Astrocyte (in vitro differentiated cells and primary cell): ENCODE measurements around the gene OR52E4. TPM values are rescaled to one million over a fixed set of nuclear protein-coding genes. Genes with fewer than 3 reads are reported as not detected.

Experiments used
- DNase-seq: peaks from one replicate; pipeline ENCODE4 v3.0.0-alpha.2; 2010; ENCODE audit warnings: low read depth
- FAIRE-seq: peaks from 2 replicates; lab custom pipeline; 2011; peaks lifted over from hg19 to GRCh38; lab: Jason Lieb, UNC
- H2AFZ ChIP-seq: 2 replicates; pipeline ENCODE4 v1.6.0; 2012; ENCODE audit warnings: low read depth, low read length, inconsistent platforms
- H3K27ac ChIP-seq: 2 replicates; pipeline ENCODE4 v1.5.1; 2011; ENCODE audit warnings: low read depth, low read length, inconsistent platforms
- H3K27me3 ChIP-seq: 2 replicates; pipeline ENCODE4 v1.6.0; 2011; ENCODE audit warnings: low read length, inconsistent platforms; ENCODE audit not compliant: insufficient read depth
- H3K36me3 ChIP-seq: 2 replicates; pipeline ENCODE4 v1.5.1; 2011; ENCODE audit warnings: low read length, inconsistent platforms; ENCODE audit not compliant: insufficient read depth
- H3K4me1 ChIP-seq: 2 replicates; pipeline ENCODE4 v1.5.1; 2011; ENCODE audit warnings: low read length, inconsistent platforms; ENCODE audit not compliant: insufficient read depth
- H3K4me2 ChIP-seq: 2 replicates; pipeline ENCODE4 v1.6.0; 2012; ENCODE audit warnings: low read length, inconsistent platforms
- H3K4me3 ChIP-seq: 2 replicates; pipeline ENCODE4 v1.5.1; 2011; ENCODE audit warnings: low read depth, mild to moderate bottlenecking, low read length, inconsistent platforms; ENCODE audit not compliant: insufficient read depth
- H3K79me2 ChIP-seq: 2 replicates; pipeline ENCODE4 v1.6.0; 2012; ENCODE audit warnings: mild to moderate bottlenecking, low read length, inconsistent platforms; ENCODE audit not compliant: insufficient read depth
- H3K9ac ChIP-seq: 2 replicates; pipeline ENCODE4 v1.6.0; 2012; ENCODE audit warnings: mild to moderate bottlenecking, low read length, inconsistent platforms
- H3K9me3 ChIP-seq: 2 replicates; pipeline ENCODE4 v1.5.1; 2012; ENCODE audit warnings: low read depth, mild to moderate bottlenecking, low read length, inconsistent platforms; ENCODE audit not compliant: insufficient read depth
- H4K20me1 ChIP-seq: 2 replicates; pipeline ENCODE4 v1.6.0; 2012; ENCODE audit warnings: low read length, inconsistent platforms; ENCODE audit not compliant: insufficient read depth
- H3K27ac Mint-ChIP-seq: one replicate; pipeline ENCODE4 v1.8.0; 2021; ENCODE audit warnings: mild to moderate bottlenecking, mixed read lengths; ENCODE audit not compliant: unreplicated experiment
- H3K27me3 Mint-ChIP-seq: one replicate; pipeline ENCODE4 v1.8.0; 2021; ENCODE audit warnings: low read depth, mixed read lengths; ENCODE audit not compliant: unreplicated experiment
- H3K36me3 Mint-ChIP-seq: one replicate; pipeline ENCODE4 v1.8.0; 2021; ENCODE audit warnings: low read depth, mixed read lengths; ENCODE audit not compliant: unreplicated experiment
- H3K4me1 Mint-ChIP-seq: one replicate; pipeline ENCODE4 v1.8.0; 2021; ENCODE audit warnings: low read depth, mixed read lengths; ENCODE audit not compliant: unreplicated experiment
- H3K4me3 Mint-ChIP-seq: one replicate; pipeline ENCODE4 v1.8.0; 2021; ENCODE audit warnings: mild to moderate bottlenecking, moderate library complexity, mixed read lengths; ENCODE audit not compliant: unreplicated experiment
- H3K9me3 Mint-ChIP-seq: one replicate; pipeline ENCODE4 v1.8.0; 2021; ENCODE audit warnings: mild to moderate bottlenecking, mixed read lengths; ENCODE audit not compliant: unreplicated experiment
- CTCF ChIP-seq: IDR thresholded peaks from 2 replicates; pipeline ENCODE4 v1.5.1; 2011; ENCODE audit warnings: low read depth, mild to moderate bottlenecking, inconsistent platforms, low read length, moderate library complexity; ENCODE audit not compliant: insufficient read depth
- EZH2 ChIP-seq: IDR thresholded peaks from 2 replicates; pipeline ENCODE4 v1.6.1; 2012; ENCODE audit warnings: mild to moderate bottlenecking, low read length, inconsistent platforms; ENCODE audit not compliant: insufficient read depth
- total RNA-seq: library from RNA; stranded (reverse); gene quantifications from 2 replicates; pipeline ENCODE4 v1.2.1, GENCODE V29; 2021

Gene OR52E4
- total RNA-seq, 1 donor from 2014 or later: not detected

- Histone ChIP-seq H4K20me1 (no peaks in the 10 kb centered on the region), H3K9ac (no peak within 1 kb of the TSS), H2AFZ (no peak within 1 kb of the TSS), H3K79me2 (no peaks in the 10 kb centered on the region), H3K27me3 (no peaks in the 10 kb centered on the region), H3K4me3 (no peak within 1 kb of the TSS), H3K9me3 (no peaks in the 10 kb centered on the region), H3K36me3 (no peaks in the 10 kb centered on the region), H3K27ac (no peak within 1 kb of the TSS), H3K4me1 (no peaks in the 10 kb centered on the region), H3K4me2 (no peak within 1 kb of the TSS)
- no peak within 1 kb of the TSS for H3K27ac Mint-ChIP-seq
- H3K4me3 Mint-ChIP-seq: no peak within 1 kb of the TSS
- no peaks in the 10 kb centered on the region for H3K4me1 Mint-ChIP-seq
- H3K27me3 Mint-ChIP-seq: no peaks in the 10 kb centered on the region
- TF ChIP-seq CTCF (no peak), EZH2 (no peak)
- H3K36me3 Mint-ChIP-seq: no peaks in the 10 kb centered on the region
- no peak for DNase-seq
- no peak for FAIRE-seq
- no peaks in the 10 kb centered on the region for H3K9me3 Mint-ChIP-seq
These were observed 12.5 kb downstream of the OR52E4 start, which contains the start of gene OR52E5 for GRCh38 chr11:5892908-5893307. TSS of gene OR52E5 (plus strand) at chr11:5893208. CDS start at chr11:5900777, 7,569 bp downstream.

- Mint-ChIP-seq H3K27me3 (no peaks in the 10 kb centered on the region), H3K9me3 (no peaks in the 10 kb centered on the region), H3K36me3 (no peaks in the 10 kb centered on the region), H3K4me1 (no peaks in the 10 kb centered on the region), H3K4me3 (no peak overlapping the region), H3K27ac (no peak overlapping the region)
- H3K4me2 ChIP-seq: no peak overlapping the region
- H3K79me2 ChIP-seq: no peaks in the 10 kb centered on the region
- no peaks in the 10 kb centered on the region for H3K4me1 ChIP-seq
- TF ChIP-seq EZH2 (no peak), CTCF (no peak)
- H3K27ac ChIP-seq: no peak overlapping the region
- H3K27me3 ChIP-seq: no peaks in the 10 kb centered on the region
- H3K36me3 ChIP-seq: no peaks in the 10 kb centered on the region
- H4K20me1 ChIP-seq: no peaks in the 10 kb centered on the region
- H3K4me3 ChIP-seq: no peak overlapping the region
- H3K9me3 ChIP-seq: no peaks in the 10 kb centered on the region
- H2AFZ ChIP-seq: no peak overlapping the region
- no peak for FAIRE-seq
- no peak overlapping the region for H3K9ac ChIP-seq
- no peak for DNase-seq
These were observed 19.1 kb downstream of the OR52E4 start for GRCh38 chr11:5899534-5899933.

GRCh38 chr11:5910540-5910939 lies 30.1 kb downstream of the OR52E4 start:
- no peak overlapping the region for H3K27ac ChIP-seq
- peaks cover 3% of the 10 kb centered on the region for H3K9me3 Mint-ChIP-seq
- no peak overlapping the region for H3K9ac ChIP-seq
- peaks cover 7% of the 10 kb centered on the region for H3K9me3 ChIP-seq
- H3K36me3 ChIP-seq: no peaks in the 10 kb centered on the region
- no peak overlapping the region for H2AFZ ChIP-seq
- no peaks in the 10 kb centered on the region for H3K27me3 ChIP-seq
- TF ChIP-seq EZH2: no peak
- no peak for TF ChIP-seq CTCF
- no peaks in the 10 kb centered on the region for H3K36me3 Mint-ChIP-seq
- H3K4me1 ChIP-seq: no peaks in the 10 kb centered on the region
- H3K4me3 Mint-ChIP-seq: no peak overlapping the region
- no peak overlapping the region for H3K4me2 ChIP-seq
- no peaks in the 10 kb centered on the region for H3K79me2 ChIP-seq
- no peak overlapping the region for H3K4me3 ChIP-seq
- H4K20me1 ChIP-seq: no peaks in the 10 kb centered on the region
- H3K4me1 Mint-ChIP-seq: no peaks in the 10 kb centered on the region
- DNase-seq: no peak
- no peak for FAIRE-seq
- H3K27ac Mint-ChIP-seq: no peak overlapping the region
- no peaks in the 10 kb centered on the region for H3K27me3 Mint-ChIP-seq
